NCI-H1694 (cell line): ENCODE measurements around the gene HERPUD2.
A peak's percentile ranks its signal among the peaks of the same experiment; 100 is the strongest.
"Not testable (repeated sequence)": the region's sequence is repeated elsewhere in the genome, so short reads cannot be mapped to it uniquely, and the experiment has no call there.

ENCODE experiments used
- DNase-seq: peaks from one replicate; lab custom pipeline; 2025; lab: John Stamatoyannopoulos, UW

The HERPUD2 gene

DNA sequence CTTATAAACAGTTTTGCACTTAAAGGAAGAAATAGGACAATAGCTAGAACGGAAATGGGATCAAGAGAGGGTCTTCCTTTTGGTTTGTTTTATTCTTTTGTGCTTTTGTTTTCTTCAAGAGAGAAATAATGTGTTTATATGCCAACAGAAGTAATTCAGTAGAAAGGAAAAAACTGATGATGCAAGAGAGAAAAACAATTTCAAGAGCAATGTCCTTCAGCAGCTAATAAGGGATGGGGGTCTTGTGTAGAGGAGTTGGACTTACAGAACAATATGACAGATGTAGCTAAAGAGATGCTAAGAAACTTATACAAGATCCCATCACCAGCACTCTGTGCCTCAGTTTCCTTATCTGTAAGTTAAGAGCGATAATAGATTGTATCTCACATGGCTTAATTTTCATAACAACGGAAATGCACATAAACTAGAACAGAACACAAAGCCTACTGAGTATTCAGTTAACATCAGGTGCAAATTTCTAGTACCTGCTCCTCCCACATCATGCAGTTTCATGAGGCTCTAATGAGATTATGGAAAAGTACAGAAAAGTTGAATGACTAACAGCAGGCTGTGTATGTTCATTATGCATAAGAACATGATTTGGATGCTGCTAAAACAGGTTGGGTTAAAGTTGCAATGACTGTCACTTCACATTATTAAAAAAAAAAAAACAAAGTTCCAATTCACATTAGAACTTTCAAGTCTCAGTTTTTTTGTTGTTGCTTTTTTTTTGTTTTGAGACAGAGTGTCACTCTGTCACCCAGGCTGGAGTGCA lies 17.2 kb downstream of the HERPUD2 start:
- no peak for DNase-seq

DNA sequence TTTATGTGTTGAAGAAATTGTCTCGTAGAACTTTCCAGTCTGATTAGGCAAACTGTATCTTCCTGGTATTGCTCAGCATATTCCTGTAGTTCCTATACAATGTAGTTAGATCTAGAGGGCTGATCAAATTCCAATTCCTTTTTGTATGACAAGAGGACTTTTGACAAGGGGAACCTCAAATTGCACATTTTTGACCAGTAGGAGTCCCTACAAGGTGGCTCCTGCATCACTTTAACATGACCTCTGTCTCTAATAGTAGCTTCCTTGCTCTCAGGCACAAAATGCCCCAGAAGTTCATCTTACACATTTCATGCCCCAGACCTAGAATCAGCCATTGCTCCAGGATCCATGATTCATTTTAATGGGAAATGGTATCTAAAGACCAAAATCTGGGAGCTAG lies 18.7 kb downstream of the HERPUD2 start:
- DNase-seq, result no peak

DNA sequence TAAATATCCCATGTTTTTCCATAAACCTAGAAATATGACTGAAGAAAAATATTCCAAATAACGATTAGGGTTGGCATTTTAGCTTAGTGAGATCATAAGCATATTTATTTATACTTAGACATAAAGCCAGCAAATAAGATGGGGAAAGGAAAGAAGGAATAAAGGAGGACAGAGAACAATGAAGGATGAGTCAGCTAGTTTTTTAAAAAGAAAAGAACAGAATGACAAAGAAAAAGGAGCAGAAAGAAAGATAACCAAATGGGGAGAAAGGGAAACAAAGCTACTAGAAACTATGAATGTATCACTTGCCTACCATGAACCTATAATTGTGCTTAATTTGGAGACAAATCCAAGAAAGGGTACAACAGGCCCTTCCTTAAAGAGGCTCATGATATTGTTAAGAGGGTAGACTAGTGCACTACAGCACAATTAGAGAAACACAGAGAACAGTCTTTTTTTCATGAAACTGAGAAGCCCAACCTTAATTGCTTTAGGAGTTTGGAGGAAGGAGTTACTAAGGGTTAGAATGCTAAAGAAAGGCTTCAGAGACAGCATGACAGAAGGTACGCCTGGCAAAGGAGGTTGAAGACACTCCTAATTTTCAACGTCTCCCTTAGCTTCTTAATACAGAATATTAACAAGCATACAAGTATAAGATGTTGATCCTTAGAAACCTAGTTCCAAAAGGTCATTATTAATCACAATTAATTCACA lies 23.9 kb downstream of the HERPUD2 start:
- DNase-seq, result no peak

DNA sequence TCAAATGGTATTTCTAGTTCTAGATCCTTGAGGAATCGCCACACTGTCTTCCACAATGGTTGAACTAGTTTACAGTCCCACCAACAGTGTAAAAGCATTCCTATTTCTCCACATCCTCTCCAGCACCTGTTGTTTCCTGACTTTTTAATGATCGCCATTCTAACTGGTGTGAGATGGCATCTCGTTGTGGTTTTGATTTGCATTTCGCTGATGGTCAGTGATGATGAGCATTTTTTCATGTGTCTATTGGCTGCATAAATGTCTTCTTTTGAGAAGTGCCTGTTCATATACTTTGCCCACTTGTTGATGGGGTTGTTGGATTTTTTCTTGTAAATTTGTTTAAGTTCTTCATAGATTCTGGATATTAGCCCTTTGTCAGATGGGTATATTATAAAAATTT lies 34.5 kb downstream of the HERPUD2 start:
- not testable (repeated sequence) for DNase-seq

DNA sequence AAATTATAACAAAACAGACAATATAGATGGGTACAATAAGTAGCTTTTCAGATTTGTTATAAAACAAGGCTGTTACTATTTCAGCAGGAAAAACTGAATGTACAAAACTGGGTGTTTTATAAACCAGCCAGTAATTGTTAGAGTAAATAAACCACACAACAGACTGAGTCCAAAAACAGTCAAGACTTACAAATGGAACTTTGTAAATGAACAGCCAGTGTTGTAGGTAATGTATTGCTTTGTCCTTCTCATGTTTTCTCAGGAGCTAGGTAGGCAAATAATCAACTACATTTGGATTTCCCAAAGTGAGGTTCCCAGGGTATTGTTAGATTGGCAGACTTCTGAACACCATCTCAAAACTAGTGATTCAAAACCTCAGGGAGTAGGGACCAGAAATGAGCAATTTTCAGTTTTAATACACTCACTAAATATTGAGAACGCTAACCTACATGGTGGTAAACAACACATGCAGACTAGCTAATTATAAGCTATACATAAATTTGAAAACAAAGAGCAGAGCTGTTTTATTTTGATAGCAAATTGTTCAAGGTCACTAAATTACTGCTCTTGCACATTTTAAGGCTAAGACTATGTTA lies 36.2 kb downstream of the HERPUD2 start:
- DNase-seq, result no peak

DNA sequence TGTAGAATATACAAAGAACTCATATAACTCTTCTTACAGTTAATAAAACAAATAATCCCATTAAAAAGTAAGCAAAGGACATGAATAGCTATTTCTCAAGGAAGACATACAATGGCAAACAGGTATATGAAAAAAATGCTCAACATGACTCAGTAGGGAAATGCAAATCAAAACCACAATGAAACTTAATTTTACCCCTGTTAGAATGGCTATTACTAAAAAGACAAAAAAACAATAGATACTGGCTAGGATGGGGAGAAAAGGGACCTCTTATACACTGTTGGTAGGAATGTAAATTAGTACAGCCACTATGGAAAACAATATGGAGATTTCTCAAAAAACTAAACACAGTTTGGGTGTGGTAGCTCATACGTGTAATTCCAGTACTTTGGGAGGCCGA lies 37.8 kb downstream of the HERPUD2 start:
- DNase-seq, result no peak

DNA sequence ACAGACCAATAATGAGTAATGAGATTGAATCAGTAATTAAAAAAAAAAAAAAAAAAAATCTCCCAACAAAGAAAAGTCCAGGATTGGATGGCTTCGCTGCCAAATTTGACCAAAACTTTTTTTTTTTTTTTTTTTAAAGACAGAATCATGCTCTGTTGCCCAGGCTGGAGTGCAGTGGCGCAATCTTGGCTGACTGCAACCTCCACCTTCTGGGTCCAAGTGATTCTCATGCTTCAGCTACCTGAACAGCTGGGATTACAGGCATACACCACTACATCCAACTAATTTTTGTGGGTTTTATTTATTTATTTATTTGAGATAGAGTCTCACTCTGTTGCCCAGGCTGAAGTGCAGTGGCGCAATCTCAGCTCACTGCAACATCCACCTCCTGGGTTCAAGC lies 40.4 kb downstream of the HERPUD2 start:
- not testable (repeated sequence) for DNase-seq

DNA sequence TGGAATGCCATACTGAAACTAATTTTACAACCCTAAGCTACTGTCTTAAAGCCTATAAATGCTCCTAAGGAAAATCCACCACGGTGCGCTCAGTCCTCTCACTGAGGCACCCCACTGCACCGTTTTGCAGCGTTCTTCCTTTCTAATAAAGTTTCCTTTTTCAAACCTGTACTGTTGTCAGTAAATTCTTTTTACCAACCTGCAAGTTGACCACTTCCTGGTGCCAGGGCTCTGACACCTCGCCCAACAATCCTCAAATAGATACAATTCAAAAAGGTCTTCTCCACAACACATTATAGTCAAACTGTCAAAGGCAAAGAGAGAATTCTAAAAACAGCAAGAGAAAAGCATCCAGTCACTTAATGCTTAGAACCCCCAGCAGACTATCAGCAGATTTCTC lies 42.8 kb downstream of the HERPUD2 start:
- no peak for DNase-seq

DNA sequence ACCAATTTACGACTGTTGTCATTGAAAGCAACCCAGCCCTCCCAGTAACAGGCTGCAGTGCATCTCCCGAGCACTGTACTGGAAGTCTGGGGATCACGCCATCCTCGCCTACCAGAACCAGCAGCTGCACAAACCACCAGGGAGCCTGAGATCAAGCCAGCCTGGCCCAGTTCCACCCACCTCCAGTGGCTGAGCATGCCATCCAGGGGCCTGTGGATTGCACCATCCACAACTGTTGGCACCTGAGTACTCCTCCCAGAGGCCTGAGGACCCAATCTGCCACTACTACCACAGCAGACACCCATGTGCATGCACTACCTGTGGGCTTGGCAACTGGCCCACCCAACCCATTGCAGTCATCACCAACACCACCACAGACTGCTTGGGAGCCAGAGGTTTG lies 44.2 kb downstream of the HERPUD2 start:
- no peak for DNase-seq

DNA sequence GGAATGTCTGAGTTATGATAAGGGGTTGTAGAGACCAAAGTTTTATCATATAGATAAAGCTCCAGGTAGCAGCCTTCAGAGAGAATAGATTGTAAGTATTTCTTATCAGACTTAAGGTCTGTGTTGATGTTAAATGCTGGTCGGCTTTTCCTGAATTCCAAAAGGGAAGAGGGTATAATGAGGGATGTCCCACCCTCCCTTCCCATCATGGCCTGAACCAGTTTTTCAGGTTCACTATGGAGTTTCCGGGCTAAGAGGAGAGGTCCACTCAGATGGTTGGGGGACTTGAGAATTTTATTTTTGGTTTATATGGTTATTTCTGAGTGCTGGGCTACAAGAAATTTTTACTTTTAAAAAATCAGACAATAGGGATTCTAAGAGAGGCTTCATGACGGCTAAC lies 45.2 kb downstream of the HERPUD2 start:
- DNase-seq, result no peak

DNA sequence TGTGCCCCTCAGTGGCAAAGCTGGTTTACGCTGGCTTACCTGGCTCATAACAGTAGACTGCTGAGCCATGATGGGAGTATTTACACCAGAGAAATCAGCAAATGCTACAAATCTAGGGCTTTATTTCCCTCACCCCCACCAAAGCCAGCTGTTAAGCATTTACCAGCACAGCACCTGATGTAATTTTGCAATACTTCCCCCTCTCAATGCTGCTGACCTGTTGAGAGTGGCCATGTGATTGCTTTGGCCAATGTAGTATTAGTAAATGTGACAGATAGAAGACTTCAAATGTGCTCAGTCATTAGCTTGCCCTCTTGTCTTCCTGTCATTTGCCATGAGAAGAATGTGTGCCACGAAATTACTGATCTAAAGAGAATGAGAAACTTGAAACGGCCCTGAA lies 46.6 kb downstream of the HERPUD2 start:
- DNase-seq, result no peak

DNA sequence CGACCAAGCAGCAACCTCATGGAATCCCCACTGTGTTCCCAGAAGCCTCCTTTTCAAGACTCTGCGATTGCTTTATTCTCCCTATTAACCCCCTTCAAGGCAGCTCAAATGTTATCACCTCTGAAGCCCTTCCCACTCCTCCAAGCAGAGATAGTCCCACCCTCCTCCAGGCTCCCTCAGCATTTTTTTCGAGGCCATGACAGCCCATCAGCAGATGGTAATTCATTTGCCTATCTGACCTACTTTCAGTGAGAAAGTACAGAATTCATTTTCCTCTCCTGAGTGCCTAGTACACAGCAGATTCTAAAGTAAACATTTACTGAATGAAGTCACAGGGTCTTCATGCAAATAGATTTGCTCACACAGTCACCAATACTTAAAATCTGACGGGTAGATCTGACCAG lies 47.8 kb downstream of the HERPUD2 start:
- DNase-seq, result peak; percentile 20

DNA sequence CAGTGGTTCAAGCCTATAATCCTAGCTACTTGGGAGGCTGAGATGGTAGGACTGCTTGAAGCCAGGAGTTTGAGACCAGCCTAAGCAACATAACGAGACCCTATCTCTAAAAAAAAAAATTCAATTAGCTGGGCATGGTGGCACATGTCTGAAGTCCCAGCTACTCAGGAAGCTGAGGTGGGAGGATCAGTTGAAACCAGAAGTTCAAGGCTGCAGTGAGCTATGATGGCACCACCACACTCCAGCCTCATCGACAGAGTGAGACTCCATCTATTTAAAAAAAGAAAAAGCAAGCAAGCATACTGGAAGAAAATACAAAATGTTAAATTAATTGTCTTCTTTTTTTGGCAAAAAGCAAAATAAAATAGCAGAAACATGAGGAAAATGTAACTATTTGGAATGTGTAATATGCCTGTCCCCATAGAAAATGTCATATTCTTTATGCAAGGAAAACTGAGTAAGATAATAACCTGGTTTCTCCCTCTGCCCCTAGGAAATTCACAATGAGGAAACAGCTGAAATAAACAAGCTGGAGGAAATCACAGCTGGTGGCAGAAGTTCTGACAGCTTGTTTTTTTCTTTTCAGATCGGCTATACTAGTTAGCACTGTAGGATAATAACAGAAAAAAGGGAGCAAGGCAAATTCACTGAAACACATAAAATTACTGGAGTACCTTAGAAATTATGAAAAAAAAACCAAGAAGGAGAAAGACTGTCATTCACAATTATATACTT lies 48.5 kb downstream of the HERPUD2 start:
- DNase-seq, result no peak

DNA sequence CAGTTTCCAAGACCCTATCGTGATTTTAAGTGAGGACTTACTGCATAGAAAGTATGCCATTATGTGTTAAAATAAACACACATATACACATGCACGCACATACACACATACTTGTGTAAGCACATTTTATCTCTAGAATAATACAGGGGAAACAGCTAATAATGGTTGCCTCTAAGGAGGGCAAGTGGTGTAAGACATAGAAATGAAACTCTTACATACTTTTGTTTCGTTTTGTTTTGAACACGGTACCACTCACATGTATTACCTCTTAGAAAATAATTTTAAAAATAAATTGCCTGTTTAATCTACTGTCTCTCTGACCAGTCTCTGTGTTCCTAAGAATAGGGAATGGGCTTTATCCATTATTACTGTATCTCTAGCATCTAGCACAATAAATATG lies 49.2 kb downstream of the HERPUD2 start:
- DNase-seq, result no peak

DNA sequence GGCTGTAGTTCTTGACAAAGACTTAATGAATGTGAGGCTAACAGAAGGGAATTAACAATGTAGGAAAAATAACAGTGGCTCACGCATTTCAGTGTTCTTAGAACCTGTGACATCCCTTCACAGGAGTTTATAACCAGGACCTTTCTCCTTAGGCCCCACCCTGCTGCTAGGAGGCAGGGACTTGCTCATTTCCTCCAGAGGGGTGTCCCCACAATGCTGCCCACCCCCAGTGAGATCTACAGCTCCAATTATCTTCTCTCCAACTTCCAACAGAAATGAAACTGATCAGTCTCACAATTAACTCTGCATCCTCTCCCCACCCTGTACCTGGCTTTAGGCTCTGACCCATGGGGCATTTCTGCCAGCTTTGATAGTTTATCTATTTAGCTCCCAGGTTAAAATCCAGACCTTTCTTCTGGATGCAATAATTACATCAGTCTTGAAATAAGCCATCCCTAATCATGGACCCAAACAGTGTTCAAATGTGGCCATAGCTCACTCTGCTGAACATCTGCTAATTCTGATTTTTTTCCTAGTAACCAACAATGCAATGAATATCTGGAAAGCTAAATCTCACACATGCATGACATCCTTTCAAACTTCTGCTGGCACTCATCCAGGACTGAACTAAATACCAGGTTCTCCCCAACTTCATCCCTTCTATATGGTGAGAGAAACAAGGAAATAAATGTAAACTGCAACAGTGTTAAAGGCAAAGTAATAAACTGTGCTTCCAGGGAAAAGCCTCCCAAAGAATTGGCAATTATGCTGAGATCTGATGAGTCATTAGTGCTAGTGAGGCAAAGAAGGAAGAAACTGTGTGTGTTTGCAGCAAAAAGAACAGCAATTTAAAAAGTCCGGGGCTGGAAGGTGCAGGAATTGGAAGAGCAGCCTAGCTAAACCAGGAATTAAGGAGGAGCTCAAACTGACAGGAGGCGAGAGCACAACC lies 64.6 kb downstream of the HERPUD2 start:
- DNase-seq, result no peak

DNA sequence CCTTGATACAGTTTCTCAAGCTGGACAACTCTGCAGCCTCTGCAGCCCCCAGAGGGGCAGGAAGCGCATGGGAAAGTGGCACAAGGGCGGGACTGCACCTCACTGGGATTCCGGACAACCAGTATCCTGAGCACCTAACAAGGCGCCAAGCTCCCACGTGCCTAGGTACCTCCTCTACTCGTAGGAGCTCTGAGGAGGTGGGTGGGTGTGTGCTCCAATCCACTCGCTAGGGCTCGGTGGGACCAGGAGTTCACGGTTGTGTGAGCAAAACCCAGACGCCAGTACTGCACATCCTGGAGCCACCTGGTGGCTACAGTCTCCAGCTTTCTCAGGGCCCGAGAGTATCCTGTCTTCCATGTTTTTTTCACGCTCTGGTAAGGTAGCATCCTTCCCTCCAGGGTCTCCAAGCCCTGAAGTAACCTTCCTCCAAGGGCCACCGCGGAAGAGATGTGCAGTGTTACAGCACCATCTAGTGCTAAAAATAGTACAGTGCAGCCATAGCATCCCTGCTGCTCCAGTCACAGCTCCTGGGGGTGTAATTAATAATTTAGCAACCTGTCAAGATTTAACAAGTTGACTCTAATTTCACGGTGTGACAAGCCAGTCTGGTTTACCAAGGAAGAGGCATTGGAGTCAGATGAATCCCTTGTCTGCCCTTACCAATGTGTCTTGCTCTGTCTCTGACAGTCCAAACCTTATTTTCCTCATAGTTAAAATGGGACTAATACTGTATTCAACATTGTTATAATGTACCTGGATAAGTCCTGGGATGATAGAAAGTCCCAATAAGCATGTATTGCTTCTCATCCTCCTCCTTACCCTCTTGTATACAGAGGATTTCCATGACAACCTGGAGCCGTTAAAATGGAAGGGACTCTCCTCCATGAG lies 70.4 kb downstream of the HERPUD2 start:
- DNase-seq, result peak; percentile 43

DNA sequence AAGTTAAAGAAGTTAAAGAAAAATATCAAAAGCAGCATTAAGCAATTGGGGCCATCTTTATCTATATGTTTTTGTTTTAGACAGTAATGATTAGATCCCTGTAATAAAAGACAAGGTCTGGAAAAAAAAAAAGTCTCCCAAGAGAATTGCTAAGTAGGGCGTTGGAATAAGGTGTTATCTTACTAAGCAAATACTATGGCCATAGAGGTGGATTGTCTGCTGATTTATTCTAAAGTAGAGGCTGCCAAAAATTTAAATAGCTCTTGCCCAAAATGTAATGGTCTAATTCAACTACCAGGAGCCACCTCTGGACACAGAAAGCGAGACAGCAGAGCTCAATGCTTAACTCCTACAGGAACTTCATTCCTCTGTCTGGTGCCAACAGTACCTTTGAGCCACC lies 71.6 kb downstream of the HERPUD2 start:
- no peak for DNase-seq

DNA sequence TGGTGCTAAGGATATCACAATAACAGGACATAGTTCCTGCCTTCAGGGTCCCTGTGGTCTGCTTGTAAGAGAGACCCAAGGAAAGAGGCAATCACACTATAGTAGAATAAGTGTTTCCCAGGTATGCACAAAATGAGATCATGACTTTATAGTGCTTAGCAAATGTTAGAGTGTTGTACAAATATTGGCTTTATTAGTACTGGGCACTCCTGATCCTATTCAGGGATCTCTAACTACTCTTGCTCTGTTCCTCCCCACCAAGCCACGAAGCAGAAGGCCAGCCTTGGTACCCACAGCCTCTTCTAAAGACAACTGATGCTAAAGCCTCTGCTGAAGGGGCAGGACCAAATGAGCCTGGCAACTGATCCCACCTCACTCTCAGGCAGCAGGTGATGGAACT lies 75.1 kb downstream of the HERPUD2 start:
- DNase-seq, result no peak

DNA sequence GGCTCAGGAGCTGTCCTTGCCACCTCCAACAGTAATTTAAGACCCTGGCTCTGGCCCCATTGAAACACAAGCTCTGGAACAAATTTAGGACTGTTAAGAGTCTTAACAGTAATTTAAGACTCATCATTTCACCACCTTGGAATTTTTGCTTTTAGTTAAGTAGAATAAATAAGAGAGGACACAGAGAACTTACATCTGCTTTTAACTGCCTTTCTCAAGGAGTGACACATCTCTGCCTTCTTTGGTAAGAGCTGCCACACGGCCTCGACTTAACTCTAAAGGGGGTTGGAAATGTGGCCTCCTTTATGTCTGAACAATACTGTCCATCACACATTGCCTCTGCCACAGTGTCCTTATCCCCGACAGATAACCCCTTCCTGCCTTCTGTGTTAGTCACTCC lies 77.9 kb downstream of the HERPUD2 start:
- DNase-seq, result no peak

DNA sequence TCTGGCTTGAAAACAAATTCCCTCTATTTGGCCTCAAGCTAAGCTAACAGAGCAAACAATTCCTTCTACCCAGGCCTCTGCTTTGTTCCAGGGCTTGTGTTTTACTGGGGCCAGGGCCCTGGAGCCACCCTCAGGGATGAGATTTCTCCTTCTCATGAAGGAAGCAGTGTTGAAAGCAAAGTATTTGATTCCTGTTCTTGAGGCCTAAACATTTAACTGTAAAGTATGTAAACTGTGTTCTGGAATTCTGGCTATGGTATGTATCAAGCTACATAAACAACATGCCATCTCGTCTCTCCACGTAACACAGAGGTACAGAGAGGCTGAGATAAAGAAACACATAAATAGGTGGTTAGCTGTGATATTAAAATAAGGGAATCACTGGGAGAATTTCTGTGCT lies 81.8 kb downstream of the HERPUD2 start:
- no peak for DNase-seq
